ENCODE results near the gene RGS14. TPM values are rescaled to one million over a fixed set of nuclear protein-coding genes. Genes with fewer than 3 reads are reported as not detected.

RGS14 gene
- total RNA-seq, 1 donor from 2014 or later, result 6.2 TPM

DNA sequence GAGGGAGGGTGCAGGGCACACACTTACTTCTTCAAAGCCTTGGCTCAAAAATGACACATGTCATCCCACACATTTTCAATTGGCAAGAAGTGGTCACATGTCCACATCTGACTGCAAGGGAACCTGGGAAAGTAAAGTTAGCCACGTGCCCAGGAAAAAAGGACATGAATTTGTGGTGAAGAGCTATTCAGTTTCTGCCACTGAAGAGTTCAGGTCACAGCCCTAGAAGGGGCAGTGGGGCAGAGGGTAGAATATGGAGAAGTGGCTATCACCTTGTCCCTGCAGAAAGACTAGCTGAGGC is 1.9 kb upstream of the RGS14 start:
- Mint-ChIP-seq H3K4me3 (ENCODE audit: unreplicated experiment) (no peak overlapping the region), H3K36me3 (ENCODE audit: unreplicated experiment) (no peaks in the 10 kb centered on the region), H3K9me3 (ENCODE audit: unreplicated experiment) (no peaks in the 10 kb centered on the region), H3K4me1 (ENCODE audit: unreplicated experiment) (peaks cover 4% of the 10 kb centered on the region), H3K27ac (ENCODE audit: unreplicated experiment) (no peak overlapping the region), H3K27me3 (ENCODE audit: unreplicated experiment) (peaks cover 26% of the 10 kb centered on the region)
- no peak for DNase-seq (ENCODE audit: extremely low spot score, unreplicated experiment)
- TF ChIP-seq, protein P1, sequence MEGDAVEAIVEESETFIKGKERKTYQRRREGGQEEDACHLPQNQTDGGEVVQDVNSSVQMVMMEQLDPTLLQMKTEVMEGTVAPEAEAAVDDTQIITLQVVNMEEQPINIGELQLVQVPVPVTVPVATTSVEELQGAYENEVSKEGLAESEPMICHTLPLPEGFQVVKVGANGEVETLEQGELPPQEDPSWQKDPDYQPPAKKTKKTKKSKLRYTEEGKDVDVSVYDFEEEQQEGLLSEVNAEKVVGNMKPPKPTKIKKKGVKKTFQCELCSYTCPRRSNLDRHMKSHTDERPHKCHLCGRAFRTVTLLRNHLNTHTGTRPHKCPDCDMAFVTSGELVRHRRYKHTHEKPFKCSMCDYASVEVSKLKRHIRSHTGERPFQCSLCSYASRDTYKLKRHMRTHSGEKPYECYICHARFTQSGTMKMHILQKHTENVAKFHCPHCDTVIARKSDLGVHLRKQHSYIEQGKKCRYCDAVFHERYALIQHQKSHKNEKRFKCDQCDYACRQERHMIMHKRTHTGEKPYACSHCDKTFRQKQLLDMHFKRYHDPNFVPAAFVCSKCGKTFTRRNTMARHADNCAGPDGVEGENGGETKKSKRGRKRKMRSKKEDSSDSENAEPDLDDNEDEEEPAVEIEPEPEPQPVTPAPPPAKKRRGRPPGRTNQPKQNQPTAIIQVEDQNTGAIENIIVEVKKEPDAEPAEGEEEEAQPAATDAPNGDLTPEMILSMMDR (IDR thresholded peaks at IDR 0.05), result no peak

DNA sequence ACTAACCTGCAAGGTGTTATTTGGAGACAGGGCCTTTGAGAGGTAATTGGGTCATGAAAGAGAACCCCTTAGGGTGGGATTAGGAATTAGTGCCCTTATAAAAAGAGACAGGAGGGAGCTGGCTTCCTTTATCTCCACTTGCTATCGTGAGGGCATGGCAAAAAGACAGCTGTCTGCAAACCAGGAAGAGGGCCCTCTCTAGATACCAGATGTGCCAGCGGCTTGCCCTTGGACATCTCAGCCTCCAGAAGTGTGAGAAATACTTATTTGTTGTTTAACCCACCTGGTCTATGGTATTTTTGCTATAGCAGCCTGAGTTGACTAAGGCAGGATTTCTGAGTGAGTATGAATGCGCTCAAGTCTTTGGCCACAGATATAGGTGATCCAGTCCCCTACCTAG is 978 bp upstream of the RGS14 start:
- no peak overlapping the region for H3K27ac Mint-ChIP-seq (ENCODE audit: unreplicated experiment)
- H3K4me1 Mint-ChIP-seq (ENCODE audit: unreplicated experiment), result peaks cover 4% of the 10 kb centered on the region
- TF ChIP-seq, protein P1 (IDR thresholded peaks at IDR 0.05), result no peak
- no peaks in the 10 kb centered on the region for H3K36me3 Mint-ChIP-seq (ENCODE audit: unreplicated experiment)
- DNase-seq (ENCODE audit: extremely low spot score, unreplicated experiment), result no peak
- H3K27me3 Mint-ChIP-seq (ENCODE audit: unreplicated experiment), result peaks cover 26% of the 10 kb centered on the region
- no peaks in the 10 kb centered on the region for H3K9me3 Mint-ChIP-seq (ENCODE audit: unreplicated experiment)
- H3K4me3 Mint-ChIP-seq (ENCODE audit: unreplicated experiment), result no peak overlapping the region

DNA sequence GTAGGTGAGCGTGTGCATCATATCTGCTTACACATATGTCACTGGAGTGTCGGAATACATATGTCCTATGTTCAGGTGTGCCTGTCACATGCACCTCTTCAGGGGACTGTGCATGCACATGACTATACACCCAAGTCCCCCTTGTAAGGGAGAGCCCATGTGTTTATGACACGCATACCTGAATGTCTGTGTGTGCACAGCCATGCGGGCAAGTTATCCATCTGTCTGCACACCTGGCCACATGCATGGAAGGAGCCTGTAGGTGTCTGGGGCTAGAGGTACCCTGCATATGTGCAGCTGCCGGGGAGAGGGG is 622 bp upstream of the RGS14 start:
- no peak for DNase-seq (ENCODE audit: extremely low spot score, unreplicated experiment)
- Mint-ChIP-seq H3K27me3 (ENCODE audit: unreplicated experiment) (peaks cover 26% of the 10 kb centered on the region), H3K4me3 (ENCODE audit: unreplicated experiment) (no peak overlapping the region), H3K36me3 (ENCODE audit: unreplicated experiment) (no peaks in the 10 kb centered on the region), H3K9me3 (ENCODE audit: unreplicated experiment) (no peaks in the 10 kb centered on the region), H3K4me1 (ENCODE audit: unreplicated experiment) (peaks cover 1% of the 10 kb centered on the region), H3K27ac (ENCODE audit: unreplicated experiment) (no peak overlapping the region)
- TF ChIP-seq, protein P1 (IDR thresholded peaks at IDR 0.05), result no peak

DNA sequence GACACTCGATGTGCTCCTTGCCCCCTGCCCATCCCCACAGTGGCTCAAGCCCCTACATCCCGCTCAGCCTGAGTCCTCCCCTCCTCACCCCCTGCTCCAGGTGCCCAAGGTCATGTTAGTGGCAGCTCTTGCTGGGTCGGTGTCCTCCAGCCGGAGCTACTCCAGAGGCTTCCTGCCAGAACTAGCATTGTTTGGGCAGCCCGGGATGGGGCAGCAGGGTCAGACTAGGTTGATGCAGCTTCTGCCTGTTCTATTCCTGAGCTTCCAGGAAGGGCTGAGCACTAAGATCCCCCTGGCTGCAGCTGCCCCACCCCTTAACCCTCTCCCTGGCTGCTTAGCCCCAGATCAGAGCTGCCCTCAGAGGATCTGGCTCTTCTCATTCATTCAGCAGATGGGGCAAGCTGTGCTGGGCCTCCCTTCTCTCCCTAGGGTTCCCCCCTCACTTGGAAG is 671 bp downstream of the RGS14 start:
- Mint-ChIP-seq H3K36me3 (ENCODE audit: unreplicated experiment) (no peaks in the 10 kb centered on the region), H3K4me3 (ENCODE audit: unreplicated experiment) (no peak overlapping the region), H3K27ac (ENCODE audit: unreplicated experiment) (no peak overlapping the region), H3K27me3 (ENCODE audit: unreplicated experiment) (peaks cover 26% of the 10 kb centered on the region), H3K4me1 (ENCODE audit: unreplicated experiment) (peaks cover 6% of the 10 kb centered on the region), H3K9me3 (ENCODE audit: unreplicated experiment) (no peaks in the 10 kb centered on the region)
- TF ChIP-seq, protein P1 (IDR thresholded peaks at IDR 0.05), result no peak
- no peak for DNase-seq (ENCODE audit: extremely low spot score, unreplicated experiment)

DNA sequence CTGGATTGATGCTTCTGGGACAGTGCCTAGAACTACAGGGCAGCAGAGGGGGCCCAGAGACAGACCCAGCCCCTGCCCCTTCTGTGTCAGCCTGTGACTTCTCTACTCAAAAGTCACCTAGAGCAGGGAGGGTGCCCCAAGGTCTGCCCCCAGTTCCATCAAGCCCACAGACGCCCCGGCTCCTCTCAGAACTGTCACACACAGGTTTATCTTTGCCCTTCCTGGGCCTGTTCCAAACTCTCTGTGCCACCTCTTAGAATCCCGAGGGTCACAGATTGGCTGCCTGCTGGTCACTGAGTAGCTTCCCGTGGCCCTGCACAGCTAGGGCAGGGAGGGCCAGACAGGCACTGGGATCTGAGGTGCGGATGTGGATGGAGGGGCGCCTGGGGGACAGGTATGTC is 1.7 kb downstream of the RGS14 start:
- Mint-ChIP-seq H3K4me1 (ENCODE audit: unreplicated experiment) (peaks cover 6% of the 10 kb centered on the region), H3K27me3 (ENCODE audit: unreplicated experiment) (peaks cover 26% of the 10 kb centered on the region), H3K27ac (ENCODE audit: unreplicated experiment) (no peak overlapping the region), H3K36me3 (ENCODE audit: unreplicated experiment) (no peaks in the 10 kb centered on the region), H3K4me3 (ENCODE audit: unreplicated experiment) (no peak overlapping the region), H3K9me3 (ENCODE audit: unreplicated experiment) (no peaks in the 10 kb centered on the region)
- TF ChIP-seq, protein P1 (IDR thresholded peaks at IDR 0.05), result no peak
- no peak for DNase-seq (ENCODE audit: extremely low spot score, unreplicated experiment)
